ACC112 (cell line): ENCODE measurements around the gene C22orf39.

Experiments used
- H2AFZ ChIP-seq: fragments of 200-600 bp; sonication (generic); one replicate; pipeline ENCODE4 v1.6.0; 2017; ENCODE audit warnings: antibody characterized with exemption, low read length; ENCODE audit not compliant: unreplicated experiment
- H3K27ac ChIP-seq: fragments of 200-600 bp; sonication (generic); 2 replicates; pipeline ENCODE4 v1.5.1; 2014; ENCODE audit warnings: low read depth, mild to moderate bottlenecking, antibody characterized with exemption, low read length, moderate library complexity
- H3K27me3 ChIP-seq: fragments of 200-600 bp; sonication (generic); 2 replicates; pipeline ENCODE4 v1.6.1; 2014; ENCODE audit warnings: mild to moderate bottlenecking, antibody characterized with exemption, low read length, moderate library complexity, mixed read lengths; ENCODE audit not compliant: insufficient read depth
- H3K36me3 ChIP-seq: fragments of 200-600 bp; sonication (generic); 2 replicates; pipeline ENCODE4 v1.6.1; 2016; ENCODE audit warnings: mild to moderate bottlenecking, antibody characterized with exemption, low read length, moderate library complexity, mixed read lengths; ENCODE audit not compliant: insufficient read depth
- H3K4me1 ChIP-seq: fragments of 200-600 bp; sonication (generic); one replicate; pipeline ENCODE4 v1.6.1; 2016; ENCODE audit warnings: low read length, mixed read lengths; ENCODE audit not compliant: insufficient read depth, unreplicated experiment, control insufficient read depth
- H3K4me3 ChIP-seq: fragments of 200-600 bp; sonication (generic); 2 replicates; pipeline ENCODE4 v1.5.1; 2014; ENCODE audit warnings: mild to moderate bottlenecking, low read depth, low read length
- H3K79me2 ChIP-seq: fragments of 200-600 bp; sonication (generic); one replicate; pipeline ENCODE4 v1.6.0; 2016; ENCODE audit warnings: low read length; ENCODE audit not compliant: control insufficient read depth, unreplicated experiment, insufficient read depth

C22orf39 gene

GRCh38 chr22:19397734-19398104 is 49.8 kb downstream of the C22orf39 start:
- Histone ChIP-seq H3K4me1 (no peaks in the 10 kb centered on the region), H3K4me3 (no peak overlapping the region), H3K27ac (no peak overlapping the region), H3K36me3 (no peaks in the 10 kb centered on the region), H2AFZ (no peak overlapping the region), H3K27me3 (no peaks in the 10 kb centered on the region), H3K79me2 (no peaks in the 10 kb centered on the region)

- Histone ChIP-seq H3K79me2 (no peaks in the 10 kb centered on the region), H3K4me1 (no peaks in the 10 kb centered on the region), H2AFZ (no peak overlapping the region), H3K27ac (no peak overlapping the region), H3K36me3 (no peaks in the 10 kb centered on the region), H3K4me3 (no peak overlapping the region), H3K27me3 (no peaks in the 10 kb centered on the region)
Measured at GRCh38 chr22:19396934-19397733, 50.4 kb downstream of the C22orf39 start.

DNA sequence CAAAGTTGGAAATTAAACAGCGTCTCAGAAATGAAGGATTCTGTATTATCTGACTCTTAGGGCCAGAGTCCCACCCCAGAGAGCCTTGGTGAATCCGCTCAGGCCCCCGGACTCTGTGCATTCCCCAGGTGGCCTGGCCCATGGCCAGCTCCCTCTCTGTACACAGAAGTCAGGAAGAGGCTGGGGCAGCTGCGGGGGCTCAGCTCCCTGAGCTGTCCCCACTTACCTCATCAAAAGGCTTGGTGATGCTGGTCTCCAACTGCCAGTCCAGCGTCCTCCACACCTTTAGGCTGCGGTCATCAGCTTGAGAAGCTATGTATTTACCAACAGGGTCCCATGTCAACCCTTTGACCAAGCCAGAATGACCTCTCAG is 51.0 kb downstream of the C22orf39 start:
- no peaks in the 10 kb centered on the region for H3K27me3 ChIP-seq
- no peaks in the 10 kb centered on the region for H3K79me2 ChIP-seq
- no peak overlapping the region for H3K4me3 ChIP-seq
- H2AFZ ChIP-seq: no peak overlapping the region
- no peaks in the 10 kb centered on the region for H3K4me1 ChIP-seq
- H3K27ac ChIP-seq: no peak overlapping the region
- no peaks in the 10 kb centered on the region for H3K36me3 ChIP-seq

DNA sequence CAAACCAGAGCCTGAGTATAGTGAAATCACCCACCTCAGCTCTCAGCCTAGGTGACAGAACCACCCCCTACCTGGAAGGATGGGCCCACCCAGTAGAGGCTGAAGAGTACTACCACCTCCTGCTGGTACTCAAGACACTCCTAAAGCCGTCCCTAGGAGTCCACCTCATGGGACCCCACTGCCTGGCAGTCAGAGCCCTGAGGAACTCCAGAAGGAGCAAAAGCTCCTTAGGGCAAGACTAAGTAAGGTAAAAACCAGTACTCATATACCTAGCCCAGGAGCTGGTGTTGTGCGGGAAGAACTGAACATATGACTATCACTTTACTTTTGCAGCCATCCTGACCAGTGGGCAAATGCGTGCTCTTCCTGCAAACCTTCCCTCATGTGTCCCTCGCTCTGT is 52.2 kb downstream of the C22orf39 start:
- no peak overlapping the region for H2AFZ ChIP-seq
- H3K4me1 ChIP-seq: no peaks in the 10 kb centered on the region
- H3K79me2 ChIP-seq: no peaks in the 10 kb centered on the region
- H3K36me3 ChIP-seq: no peaks in the 10 kb centered on the region
- H3K4me3 ChIP-seq: no peak overlapping the region
- H3K27ac ChIP-seq: no peak overlapping the region
- no peaks in the 10 kb centered on the region for H3K27me3 ChIP-seq

DNA sequence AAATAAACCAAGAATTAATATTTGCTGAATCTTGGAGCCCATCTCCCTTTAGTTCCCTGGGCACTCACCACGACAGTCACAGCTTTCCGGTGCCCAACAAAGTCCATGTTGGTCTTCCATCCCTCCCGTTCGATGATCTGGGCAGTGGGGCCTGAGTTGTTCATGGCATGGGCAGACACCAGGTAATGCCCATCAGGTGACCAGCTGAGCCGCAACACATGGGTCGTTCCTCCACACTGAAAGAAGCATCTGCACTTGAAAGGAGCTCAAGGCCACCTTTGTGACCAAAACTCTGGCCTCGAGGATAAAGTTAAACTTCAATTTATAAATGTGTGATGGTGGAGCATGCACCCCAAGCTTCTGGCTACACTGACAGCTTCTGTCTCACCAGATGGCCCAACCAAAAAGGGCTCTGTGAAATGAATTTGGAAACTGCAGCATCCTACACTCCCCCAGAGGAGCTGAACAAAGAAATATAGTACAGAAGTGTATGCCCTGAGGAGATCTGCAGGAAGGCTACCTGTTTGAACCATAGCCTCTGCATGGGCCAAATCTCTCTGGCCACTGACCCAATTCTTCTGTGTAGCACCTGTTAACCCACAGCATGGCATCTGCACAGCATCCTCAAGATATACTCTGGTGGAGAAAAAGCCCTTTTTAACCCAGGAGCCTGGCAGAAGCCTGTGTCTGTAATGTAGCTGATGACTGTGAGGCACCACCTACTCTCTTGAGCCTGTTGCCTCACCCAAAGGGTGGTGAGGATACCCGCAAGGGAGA is 53.0 kb downstream of the C22orf39 start:
- no peak overlapping the region for H3K4me3 ChIP-seq
- no peak overlapping the region for H3K27ac ChIP-seq
- no peaks in the 10 kb centered on the region for H3K27me3 ChIP-seq
- H3K79me2 ChIP-seq: no peaks in the 10 kb centered on the region
- H3K4me1 ChIP-seq: no peaks in the 10 kb centered on the region
- H3K36me3 ChIP-seq: no peaks in the 10 kb centered on the region
- H2AFZ ChIP-seq: no peak overlapping the region

GRCh38 chr22:19393704-19394103 is 53.8 kb downstream of the C22orf39 start:
- H3K27me3 ChIP-seq: no peaks in the 10 kb centered on the region
- no peaks in the 10 kb centered on the region for H3K36me3 ChIP-seq
- no peak overlapping the region for H3K27ac ChIP-seq
- H3K79me2 ChIP-seq: no peaks in the 10 kb centered on the region
- H2AFZ ChIP-seq: no peak overlapping the region
- no peak overlapping the region for H3K4me3 ChIP-seq
- no peaks in the 10 kb centered on the region for H3K4me1 ChIP-seq
